Mucosa of rectum (tissue), 2 donors: ENCODE results near the gene SPTBN4.
A peak's percentile ranks its signal among the peaks of the same experiment; 100 is the strongest.
"Not testable (repeated sequence)": the region's sequence is repeated elsewhere in the genome, so short reads cannot be mapped to it uniquely, and the experiment has no call there.

Experiments
- H3K27ac ChIP-seq, 2 donors: one replicate each; pipeline ENCODE4 v1.7.0; 2013; ENCODE audit warnings: inconsistent platforms in 2 of 2, low read depth in 2 of 2, low read length in 2 of 2
- H3K27me3 ChIP-seq, 2 donors: one replicate each; pipeline ENCODE4 v1.7.0; 2013; ENCODE audit warnings: low read length in 2 of 2; ENCODE audit not compliant: control insufficient read depth in 2 of 2, insufficient read depth in 2 of 2
- H3K36me3 ChIP-seq, 2 donors: one replicate each; pipeline ENCODE4 v1.7.0; 2013; ENCODE audit warnings: low read length in 2 of 2; ENCODE audit not compliant: control insufficient read depth in 2 of 2, insufficient read depth in 2 of 2
- H3K4me1 ChIP-seq, 2 donors: one replicate each; pipeline ENCODE4 v1.7.0; 2013; ENCODE audit warnings: low read length in 2 of 2, mild to moderate bottlenecking in 1 of 2; ENCODE audit not compliant: control insufficient read depth in 2 of 2, insufficient read depth in 2 of 2
- H3K4me3 ChIP-seq, 2 donors: one replicate each; pipeline ENCODE4 v1.7.0; 2013; ENCODE audit warnings: low read length in 2 of 2
- H3K9ac ChIP-seq, 2 donors: one replicate each; pipeline ENCODE4 v1.7.0; 2013; ENCODE audit warnings: low read length in 2 of 2, low read depth in 1 of 2, mild to moderate bottlenecking in 1 of 2
- H3K9me3 ChIP-seq, 2 donors: one replicate each; pipeline ENCODE4 v1.7.0; 2013; ENCODE audit warnings: low read length in 2 of 2; ENCODE audit not compliant: control insufficient read depth in 2 of 2
- donor health status: healthy.
- donor health status: Normal muscosa, but diverticular disease.

Gene SPTBN4

DNA sequence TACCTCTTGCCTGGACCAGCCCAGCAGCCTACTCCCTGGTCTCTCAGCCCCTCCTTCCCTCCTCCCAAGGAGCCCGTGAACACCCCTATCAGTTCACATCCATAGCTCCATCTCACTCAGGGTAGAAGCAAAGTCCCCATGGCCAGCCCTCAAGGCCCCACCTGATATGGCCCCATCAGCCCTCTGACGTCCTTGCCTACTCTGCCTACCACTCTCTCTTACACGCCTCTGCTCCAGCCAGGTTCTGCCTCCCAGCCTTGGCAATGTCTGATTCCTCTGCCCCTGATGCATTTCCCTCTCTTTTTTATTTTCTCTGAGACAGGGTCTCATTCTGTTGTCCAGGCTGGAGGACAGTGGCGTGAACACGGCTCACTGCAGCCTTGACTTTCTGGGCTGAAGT is 14.8 kb upstream of the SPTBN4 start:
- no peaks in the 10 kb centered on the region for H3K9me3 ChIP-seq
- H3K4me1 ChIP-seq, result no peaks in the 10 kb centered on the region
- H3K27me3 ChIP-seq, result no peaks in the 10 kb centered on the region
- no peak overlapping the region for H3K4me3 ChIP-seq
- H3K9ac ChIP-seq, result no peak overlapping the region
- no peak overlapping the region for H3K27ac ChIP-seq
- peaks cover 11 to 17% of the 10 kb centered on the region in 2 donors for H3K36me3 ChIP-seq

DNA sequence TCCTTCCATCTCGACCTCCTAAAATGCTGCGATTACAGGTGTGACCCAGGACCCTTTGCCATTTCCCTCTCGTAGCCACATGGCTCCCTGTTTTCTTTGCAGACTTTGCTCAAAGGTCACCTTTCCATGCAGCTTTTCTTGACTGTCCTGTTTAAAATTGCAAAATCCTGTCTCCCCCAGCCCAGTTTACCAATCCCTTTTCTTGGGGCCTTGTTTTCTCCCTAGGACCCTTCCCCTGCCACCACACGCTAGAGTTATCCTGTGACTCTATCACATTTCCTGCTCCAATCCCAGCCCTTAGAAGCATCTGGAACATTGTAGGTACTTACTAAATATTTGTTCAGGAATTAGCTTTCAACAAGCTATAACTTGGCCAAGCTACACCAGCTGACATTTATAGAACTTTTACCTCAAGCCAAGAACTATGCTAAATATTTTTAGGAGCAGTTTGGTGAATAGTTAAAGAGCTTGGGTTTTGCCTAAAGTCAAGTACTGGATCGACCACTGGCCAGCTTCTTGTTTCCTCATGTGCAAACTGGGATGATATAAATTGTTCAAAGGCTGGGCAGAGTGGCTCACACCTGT is 13.6 kb upstream of the SPTBN4 start:
- H3K4me1 ChIP-seq, result no peaks in the 10 kb centered on the region
- no peak overlapping the region for H3K27ac ChIP-seq
- H3K9me3 ChIP-seq, result no peaks in the 10 kb centered on the region
- no peak overlapping the region for H3K9ac ChIP-seq
- no peaks in the 10 kb centered on the region for H3K27me3 ChIP-seq
- peaks cover 6 to 11% of the 10 kb centered on the region in 2 donors for H3K36me3 ChIP-seq
- no peak overlapping the region for H3K4me3 ChIP-seq

DNA sequence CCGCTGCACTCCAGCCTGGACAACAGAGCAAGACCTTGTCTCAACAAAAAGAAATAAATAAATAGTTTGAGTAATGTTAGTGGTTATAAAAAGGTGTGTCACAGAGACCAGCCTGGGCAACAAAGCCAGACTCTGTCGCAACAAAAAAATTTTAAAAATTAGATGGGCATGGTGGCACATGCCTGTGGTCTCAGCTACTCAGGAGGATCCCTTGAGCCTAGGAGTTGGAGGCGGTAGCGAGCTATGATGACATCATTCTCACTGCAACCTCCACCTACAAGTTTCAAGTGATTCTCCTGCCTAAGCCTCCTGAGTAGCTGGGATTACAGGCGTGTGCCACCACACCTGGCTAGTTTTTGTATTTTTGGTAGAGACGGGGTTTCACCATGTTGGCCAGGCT is 12.9 kb upstream of the SPTBN4 start:
- peaks cover 2 to 12% of the 10 kb centered on the region in 2 donors for H3K36me3 ChIP-seq
- not testable (repeated sequence) for H3K4me1 ChIP-seq, H3K27ac ChIP-seq, H3K27me3 ChIP-seq, H3K4me3 ChIP-seq, H3K9me3 ChIP-seq, H3K9ac ChIP-seq

DNA sequence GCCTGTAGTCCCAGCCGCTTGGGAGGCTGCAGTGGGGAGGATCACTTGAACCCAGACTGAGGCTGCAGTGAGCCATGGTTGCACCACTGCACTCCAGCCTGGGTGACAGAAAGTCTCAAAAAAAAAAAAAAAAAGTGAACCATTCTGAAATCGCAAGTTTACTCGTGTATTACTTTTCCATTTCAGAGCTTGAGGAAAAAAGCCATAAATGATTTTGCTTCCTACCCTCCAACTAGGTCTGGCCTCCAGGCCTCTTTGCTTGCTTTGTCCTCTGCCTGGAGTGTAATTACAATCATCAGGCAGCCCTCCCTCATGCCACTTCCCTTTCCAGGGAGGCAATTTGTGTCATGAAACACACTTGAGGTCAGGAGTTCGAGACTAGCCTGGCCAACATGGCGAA is 9.8 kb upstream of the SPTBN4 start:
- no peaks in the 10 kb centered on the region for H3K9me3 ChIP-seq
- H3K4me3 ChIP-seq, result no peak overlapping the region
- no peak overlapping the region for H3K27ac ChIP-seq
- H3K9ac ChIP-seq, result no peak overlapping the region
- peaks cover 2 to 6% of the 10 kb centered on the region in 2 donors for H3K36me3 ChIP-seq
- H3K4me1 ChIP-seq, result peaks cover 0 to 4% of the 10 kb centered on the region in 2 donors
- no peaks in the 10 kb centered on the region for H3K27me3 ChIP-seq

DNA sequence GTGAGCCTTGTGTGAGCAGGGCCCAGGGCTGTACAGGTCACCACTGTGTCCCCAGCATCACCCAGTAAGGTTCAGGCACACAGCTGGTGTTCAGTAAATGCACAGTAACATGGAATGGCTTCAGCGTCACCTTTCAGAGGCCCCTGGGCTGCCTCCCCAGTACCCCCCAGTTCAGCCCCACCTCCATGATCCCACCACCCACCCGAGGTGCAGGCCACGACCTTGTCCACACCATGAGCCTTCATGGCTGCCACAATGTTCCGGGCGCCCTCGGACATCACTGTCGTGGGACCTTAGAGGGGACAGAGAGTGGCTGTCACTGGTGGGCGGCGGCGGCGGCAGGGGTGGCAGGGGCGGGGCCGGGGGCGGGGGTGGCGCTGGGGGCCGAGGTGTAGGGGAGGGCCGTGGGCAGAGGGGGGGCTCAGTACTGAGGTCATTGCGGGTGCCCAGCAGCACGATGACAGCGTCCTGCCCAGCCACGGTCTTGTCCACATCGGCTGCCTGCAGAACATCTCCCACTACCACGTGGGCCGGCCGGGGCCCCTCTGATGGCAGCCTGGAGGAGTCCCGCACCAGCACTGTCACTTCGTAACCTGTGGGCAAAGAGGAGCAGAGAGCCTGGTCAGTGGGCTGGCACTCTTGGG is 8.7 kb upstream of the SPTBN4 start:
- no peak overlapping the region for H3K9ac ChIP-seq
- peaks cover 0 to 4% of the 10 kb centered on the region in 2 donors for H3K4me1 ChIP-seq
- H3K27me3 ChIP-seq, result no peaks in the 10 kb centered on the region
- no peaks in the 10 kb centered on the region for H3K9me3 ChIP-seq
- H3K36me3 ChIP-seq, result peaks cover 2 to 6% of the 10 kb centered on the region in 2 donors
- H3K27ac ChIP-seq, result no peak overlapping the region
- H3K4me3 ChIP-seq, result no peak overlapping the region

DNA sequence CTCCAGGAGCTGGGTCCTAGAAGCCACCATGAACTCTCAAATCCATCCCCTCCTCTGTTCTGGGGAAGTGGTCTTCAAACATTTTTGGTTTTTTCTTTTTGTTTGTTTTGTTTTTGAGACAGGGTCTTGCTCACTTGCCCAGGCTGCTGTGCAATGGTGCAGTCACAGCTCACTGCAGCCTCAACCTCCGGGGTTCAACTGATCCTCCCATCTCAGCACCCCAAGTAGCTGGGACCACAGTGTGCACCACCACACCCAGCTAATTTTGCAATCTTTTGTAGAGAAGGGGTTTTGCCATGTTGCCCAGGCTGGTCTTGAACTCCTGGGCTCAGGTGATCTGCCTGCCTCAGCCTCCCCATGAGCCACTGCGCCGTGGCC is 8.2 kb upstream of the SPTBN4 start:
- Histone ChIP-seq H3K27me3 (no peaks in the 10 kb centered on the region), H3K27ac (no peak overlapping the region), H3K36me3 (peaks cover 2 to 6% of the 10 kb centered on the region in 2 donors), H3K9ac (no peak overlapping the region), H3K4me1 (peaks cover 0 to 4% of the 10 kb centered on the region in 2 donors), H3K9me3 (no peaks in the 10 kb centered on the region), H3K4me3 (no peak overlapping the region)

DNA sequence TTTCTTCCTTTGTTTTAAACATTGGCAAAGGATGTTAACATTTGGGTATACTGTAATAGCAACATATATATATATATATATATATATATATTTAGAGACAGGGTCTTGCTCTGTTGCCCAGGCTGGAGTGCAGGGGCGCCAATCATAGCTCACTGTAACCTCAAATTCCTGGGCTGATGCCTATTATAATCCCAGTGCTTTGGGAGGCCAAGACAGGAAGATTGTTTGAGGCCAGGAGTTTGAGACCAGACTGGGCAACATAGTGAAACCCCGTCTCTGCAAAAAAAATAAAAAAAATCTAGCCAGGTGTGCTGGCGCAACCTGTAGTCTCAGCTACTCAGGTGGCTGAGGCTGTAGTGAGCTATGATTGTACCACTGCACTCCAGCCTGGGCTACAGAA is 6.6 kb upstream of the SPTBN4 start:
- H3K27me3 ChIP-seq, result no peaks in the 10 kb centered on the region
- H3K9me3 ChIP-seq, result no peaks in the 10 kb centered on the region
- H3K36me3 ChIP-seq, result peaks cover 2 to 6% of the 10 kb centered on the region in 2 donors
- H3K4me1 ChIP-seq, result peaks cover 9 to 14% of the 10 kb centered on the region in 2 donors
- no peak overlapping the region for H3K9ac ChIP-seq
- H3K27ac ChIP-seq, result no peak overlapping the region
- H3K4me3 ChIP-seq, result no peak overlapping the region

DNA sequence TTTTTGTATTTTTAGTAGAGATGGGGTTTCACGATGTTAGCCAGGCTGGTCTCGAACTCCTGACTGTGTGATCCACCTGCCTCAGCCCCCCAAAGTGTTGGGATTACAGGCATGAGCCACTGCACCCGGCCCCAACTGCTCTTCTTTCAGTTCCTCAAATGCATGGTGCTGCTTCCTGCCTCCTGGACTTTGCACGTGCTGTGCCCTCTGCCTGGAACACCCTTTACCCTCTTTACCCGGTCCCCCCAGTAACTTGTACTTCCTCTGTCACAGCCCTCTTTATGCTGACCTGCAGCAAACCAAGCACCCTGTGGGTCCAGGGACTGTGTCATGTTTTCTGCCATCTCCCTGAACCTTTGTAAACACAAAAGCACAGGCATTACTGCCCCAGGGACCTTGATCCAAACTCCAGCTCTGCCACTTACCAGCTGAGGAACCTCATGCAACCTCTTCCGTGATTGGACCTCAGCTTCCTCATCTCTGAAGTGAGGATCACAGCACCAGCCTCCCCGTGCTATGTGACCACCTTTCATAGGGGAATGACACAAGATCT is 5.1 kb upstream of the SPTBN4 start:
- no peak overlapping the region for H3K9ac ChIP-seq
- H3K4me1 ChIP-seq, result peaks cover 19 to 25% of the 10 kb centered on the region in 2 donors
- peak overlapping the region in 1 of 2 donors; percentile 0 for H3K4me3 ChIP-seq
- H3K27ac ChIP-seq, result no peak overlapping the region
- H3K36me3 ChIP-seq, result peaks cover 2 to 3% of the 10 kb centered on the region in 2 donors
- H3K27me3 ChIP-seq, result peaks cover 6 to 8% of the 10 kb centered on the region in 2 donors
- H3K9me3 ChIP-seq, result no peaks in the 10 kb centered on the region

DNA sequence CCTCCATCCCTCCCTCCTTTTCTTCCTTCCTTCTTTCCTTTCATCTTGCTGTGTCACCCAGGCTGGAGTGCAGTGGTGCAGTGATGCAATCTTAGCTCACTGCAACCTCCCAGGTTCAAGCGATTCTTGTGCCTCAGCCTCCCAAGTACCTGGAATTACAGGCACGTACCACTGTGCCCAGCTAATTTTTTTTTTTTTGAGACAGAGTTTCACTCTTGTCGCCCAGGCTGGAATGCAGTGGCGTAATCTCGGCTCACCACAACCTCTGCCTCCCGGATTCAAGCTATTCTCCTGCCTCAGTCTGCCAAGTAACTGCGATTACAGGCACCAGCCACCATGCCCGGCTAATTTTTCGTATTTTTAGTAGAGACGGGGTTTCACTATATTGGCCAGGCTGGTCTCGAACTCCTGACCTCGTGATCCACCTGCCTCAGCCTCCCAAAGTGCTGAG is 3.2 kb upstream of the SPTBN4 start:
- not testable (repeated sequence) for H3K36me3 ChIP-seq, H3K9me3 ChIP-seq, H3K27ac ChIP-seq, H3K9ac ChIP-seq, H3K4me3 ChIP-seq
- Histone ChIP-seq H3K4me1 (peaks cover 19 to 26% of the 10 kb centered on the region in 2 donors), H3K27me3 (peaks cover 6 to 16% of the 10 kb centered on the region in 2 donors)
